Testis (tissue), 2 donors: ENCODE measurements around the gene LRFN4.

Experiments used
- CTCF ChIP-seq, 3 experiments: fragments of 450-650 bp in 2 of 3; fragments of 200-600 bp in 1 of 3; sonication (generic) in 1 of 3; IDR thresholded peaks; one replicate each; pipeline ENCODE4 v1.5.1; 2016 to 2019; ENCODE audit warnings: antibody characterized with exemption in 3 of 3, mild to moderate bottlenecking in 2 of 3, moderate library complexity in 1 of 3
- POLR2A ChIP-seq: fragments of 450-650 bp; IDR thresholded peaks from one replicate; pipeline ENCODE4 v1.6.1; 2017; ENCODE audit warnings: antibody characterized with exemption, mild to moderate bottlenecking, moderate library complexity

- TF ChIP-seq POLR2A (no peak), CTCF (IDR thresholded peaks at IDR 0.05) (no peak)
Observed at GRCh38 chr11:66857927-66858185, 992 bp downstream of the LRFN4 start.
